SK-N-MC (cell line): ENCODE measurements around the gene TMEM164.

Experiments used
- EZH2 ChIP-seq: fragments of 200-600 bp; sonication (generic); IDR thresholded peaks from one replicate; pipeline ENCODE4 v1.6.1; 2017; ENCODE audit warnings: antibody characterized with exemption
- FOXP2 ChIP-seq: optimal IDR thresholded peaks from 2 replicates; pipeline ENCODE3; 2011; ENCODE audit warnings: mild to moderate bottlenecking, moderate library complexity; ENCODE audit not compliant: insufficient read depth; ENCODE audit errors: extremely low read length, control extremely low read depth
- POLR2AphosphoS5 ChIP-seq: IDR thresholded peaks from 2 replicates; pipeline ENCODE4 v1.6.1; 2012; ENCODE audit warnings: mild to moderate bottlenecking, low read depth, low read length, borderline replicate concordance

DNA sequence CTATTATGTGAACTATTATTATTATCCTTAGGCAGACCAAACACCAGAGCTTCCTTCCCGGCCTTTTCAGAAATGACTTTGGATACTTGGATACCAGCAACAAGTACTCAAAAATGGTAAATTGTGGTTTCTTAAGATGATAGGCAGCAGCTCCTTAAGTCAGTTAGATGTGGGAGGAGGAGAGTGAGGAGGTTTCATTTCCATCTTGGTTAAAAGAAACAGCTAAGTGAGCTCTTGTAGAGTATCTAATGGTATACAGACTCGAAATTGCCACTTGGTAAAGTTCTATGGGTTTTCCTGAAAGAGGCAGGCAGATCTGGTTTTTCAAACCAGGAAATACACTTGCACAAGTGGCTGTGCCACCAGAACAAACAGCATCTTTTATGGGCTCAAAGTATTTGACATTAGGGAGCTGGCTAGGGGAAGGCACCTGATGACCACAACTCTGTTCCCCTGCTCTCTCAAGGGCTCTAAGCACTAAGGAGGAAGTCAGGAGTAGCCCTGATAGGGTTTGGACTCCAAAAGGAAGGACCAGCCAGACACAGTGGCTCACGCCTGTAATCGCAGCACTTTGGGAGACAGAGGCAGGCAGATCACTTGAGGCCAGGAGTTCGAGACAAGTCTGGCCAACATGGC, 130.9 kb downstream of the TMEM164 start:
- no peak for TF ChIP-seq EZH2
- TF ChIP-seq POLR2AphosphoS5, result no peak
- TF ChIP-seq FOXP2, result no peak
